Stimulated activated CD4-positive, alpha-beta T cell treated with anti-CD3 and anti-CD28 coated beads, Interleukin-4, amount 100 ng/mL, for 4 hours (primary cell): ENCODE measurements around the gene CDK14.
"Not testable (repeated sequence)": the region's sequence is repeated elsewhere in the genome, so short reads cannot be mapped to it uniquely, and the experiment has no call there.

ENCODE experiments used
- DNase-seq, 2 experiments: peaks; one replicate each; pipeline ENCODE4 v3.0.0-alpha.2; 2020

The CDK14 gene

DNA sequence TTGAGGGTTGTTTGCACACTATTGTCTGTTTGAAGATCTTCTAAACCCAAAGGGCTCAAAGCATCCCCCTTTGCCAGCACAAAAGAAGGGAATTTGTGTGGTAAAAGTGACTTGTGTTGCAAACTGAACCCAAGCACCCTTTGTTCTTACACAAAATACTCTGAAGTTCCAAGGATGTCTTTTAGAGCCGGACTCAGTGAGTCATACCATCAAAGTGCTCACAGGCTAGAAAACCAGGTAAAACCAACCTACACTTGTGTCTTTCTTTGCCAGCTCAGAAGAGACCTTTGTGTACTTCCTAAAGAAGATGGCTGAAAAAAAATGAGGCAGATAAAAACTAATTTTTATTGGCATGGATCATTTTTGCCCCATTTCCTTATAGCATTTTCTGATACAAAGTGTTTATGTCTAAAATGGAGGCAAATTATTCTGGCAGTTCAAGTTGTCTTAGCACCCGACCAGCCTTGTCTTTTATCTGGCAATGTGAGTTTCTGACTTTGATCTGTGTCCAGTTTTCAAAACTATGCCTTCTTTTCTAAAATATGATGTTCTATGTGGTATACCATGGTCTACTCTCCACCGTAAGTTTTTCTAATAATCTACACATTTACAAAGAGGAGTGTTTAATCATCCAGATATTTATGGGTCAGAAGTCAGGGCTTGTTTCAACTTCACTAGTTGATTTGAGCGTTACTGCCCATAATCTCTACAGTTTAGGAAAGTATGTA, 539.7 kb downstream of the CDK14 start:
- no peak for DNase-seq

DNA sequence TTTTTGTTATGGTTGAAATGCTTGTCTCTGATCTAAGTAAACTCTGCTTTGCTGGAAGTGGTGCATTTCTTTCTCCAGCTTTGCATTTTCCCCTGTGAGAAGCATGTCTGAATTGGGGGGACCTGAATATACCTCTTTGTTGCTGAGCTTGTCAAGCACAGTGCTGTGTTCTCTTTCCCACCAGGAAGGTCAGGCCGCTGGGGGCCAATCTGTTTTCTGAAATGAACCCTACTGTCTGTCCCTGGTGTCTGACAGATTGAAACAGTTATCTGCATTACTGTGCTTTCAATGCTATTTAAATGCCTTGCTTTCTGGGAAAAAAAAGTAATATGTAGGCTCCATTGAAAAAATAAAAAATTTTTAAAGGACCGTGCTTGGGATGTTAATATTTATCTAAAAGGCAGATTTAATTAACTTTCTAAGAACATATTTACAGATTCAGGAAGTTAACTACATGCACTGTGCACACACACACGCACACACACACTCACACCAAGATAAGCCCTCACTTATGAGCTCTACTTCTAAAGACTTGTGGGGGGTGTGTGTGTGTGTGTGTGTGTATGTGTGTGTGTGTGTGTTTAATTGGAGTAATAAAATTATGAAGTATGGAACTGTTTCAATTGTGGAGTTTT, 541.1 kb downstream of the CDK14 start:
- no peak for DNase-seq

DNA sequence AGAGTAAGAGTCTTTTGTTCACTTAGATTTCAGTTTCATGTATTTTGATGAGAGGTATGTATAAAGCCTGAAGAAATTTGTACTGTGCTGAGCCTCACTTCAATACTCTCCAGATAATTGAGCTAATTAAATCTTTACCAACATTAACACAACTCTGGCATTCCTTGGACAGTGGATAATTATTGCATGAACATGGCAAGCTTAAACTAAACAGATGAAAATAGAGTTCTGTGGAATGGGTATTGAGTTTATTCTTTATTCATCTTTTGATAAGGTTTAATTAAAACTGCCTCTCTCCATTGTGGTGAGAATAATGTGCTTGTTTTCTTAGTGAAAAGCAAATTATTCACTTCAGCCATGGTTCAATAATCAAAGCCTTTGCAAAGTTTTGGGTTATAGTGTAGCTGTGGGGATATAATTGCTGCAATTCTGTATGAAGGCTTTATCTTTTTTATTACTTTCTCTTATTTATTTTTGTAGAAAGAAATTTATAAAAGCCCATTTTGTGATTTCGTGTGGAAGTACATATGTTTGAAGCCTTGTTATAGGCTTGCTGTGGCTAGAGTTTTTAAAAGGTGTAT, 541.8 kb downstream of the CDK14 start:
- no peak for DNase-seq

DNA sequence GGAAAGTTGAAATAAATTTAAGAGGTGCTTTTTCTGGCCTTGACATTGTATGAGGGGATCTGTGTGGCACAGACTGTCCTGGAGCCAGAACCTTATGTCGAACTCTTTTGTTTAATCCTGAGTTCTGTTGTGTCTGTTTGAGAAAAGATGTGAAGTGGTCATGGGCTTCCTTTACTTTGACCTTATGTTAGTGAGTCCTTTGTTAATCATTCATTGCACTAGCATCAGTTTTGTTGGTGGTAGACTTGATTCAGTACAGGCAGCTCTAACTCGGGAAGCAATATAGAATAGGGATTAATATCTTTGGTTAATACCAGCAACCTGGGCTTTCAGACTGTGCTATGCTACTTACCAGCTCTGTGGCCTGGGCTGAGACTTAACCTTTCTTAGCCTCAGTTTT, 544.2 kb downstream of the CDK14 start:
- no peak for DNase-seq

DNA sequence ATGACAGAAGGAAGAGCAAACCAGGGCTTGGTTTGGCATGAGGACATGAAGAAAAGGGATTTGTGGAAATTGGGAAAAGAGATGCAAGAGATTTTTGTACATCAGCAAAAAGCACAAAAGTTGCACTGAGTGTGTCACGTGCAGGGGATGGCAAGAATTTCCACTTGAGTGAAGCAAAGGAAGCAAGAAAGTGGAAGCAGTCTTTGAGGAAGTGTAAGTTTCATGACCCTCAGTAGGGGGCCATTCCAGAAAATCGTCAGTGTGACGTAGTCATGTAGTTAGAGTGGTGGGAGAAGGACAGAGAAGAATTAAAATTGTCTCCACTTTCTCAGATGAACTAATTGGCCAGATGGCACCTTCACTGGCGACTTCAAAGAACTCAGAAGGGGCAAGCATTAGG, 544.9 kb downstream of the CDK14 start:
- no peak for DNase-seq

DNA sequence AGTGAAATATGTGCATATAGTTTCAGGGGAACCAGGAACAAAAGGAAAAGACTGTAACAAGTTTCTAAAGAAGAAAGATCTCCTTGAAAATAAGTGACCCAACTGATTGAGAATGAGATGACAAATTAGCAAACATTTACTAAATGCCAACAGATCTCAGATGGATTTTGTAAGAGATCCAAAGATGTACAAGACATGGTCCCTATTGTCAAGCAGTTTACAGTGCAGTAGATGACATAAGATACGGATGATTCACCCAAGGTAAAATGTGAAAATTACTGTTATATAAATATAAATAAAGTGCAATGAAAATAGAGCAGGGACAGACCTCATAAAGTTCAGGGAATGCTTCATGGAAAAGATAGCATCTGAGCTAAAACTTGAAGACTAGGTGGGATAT, 546.6 kb downstream of the CDK14 start:
- no peak for DNase-seq

DNA sequence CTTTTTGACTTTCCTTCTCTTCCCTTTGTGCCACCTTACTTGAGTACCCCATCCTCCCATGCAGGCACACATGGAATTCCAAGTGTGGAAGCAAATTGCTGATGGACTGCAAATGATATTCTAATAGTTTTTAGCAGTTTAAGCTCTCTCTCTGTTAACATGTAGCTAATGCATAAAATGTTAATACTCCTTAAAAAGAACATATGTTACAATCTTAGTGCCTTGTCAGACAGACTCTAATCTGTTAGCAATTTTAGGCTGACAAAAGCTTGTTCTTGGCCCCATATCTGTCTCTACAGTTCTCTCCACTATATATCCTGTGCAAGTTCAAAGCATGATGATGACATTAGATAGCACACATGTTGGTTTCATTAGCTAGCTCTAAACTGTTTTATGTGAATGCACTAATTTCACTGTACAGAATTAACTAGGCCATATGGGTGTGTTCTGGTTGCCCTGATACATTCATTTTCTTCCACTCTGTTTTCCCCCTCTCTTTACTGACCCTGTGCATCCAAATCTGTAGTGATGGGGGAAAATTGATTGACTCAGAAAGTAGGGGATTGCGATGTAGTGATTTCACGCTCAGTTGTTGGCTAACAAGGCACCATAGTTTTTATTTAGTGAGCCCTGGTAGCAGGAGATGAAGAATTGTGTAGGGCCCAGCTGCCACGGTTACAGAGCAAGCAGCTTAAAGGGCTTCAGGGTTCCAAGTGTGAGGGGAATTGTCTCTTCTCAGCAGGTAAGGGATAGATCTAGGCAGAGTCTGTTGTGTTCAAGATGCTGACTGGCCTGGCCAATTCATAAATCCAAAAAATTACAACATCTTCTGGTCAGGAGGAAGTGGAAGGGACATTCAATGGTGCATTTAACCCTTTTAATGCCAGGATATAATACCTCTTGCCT, 553.5 kb downstream of the CDK14 start:
- DNase-seq, result no peak

DNA sequence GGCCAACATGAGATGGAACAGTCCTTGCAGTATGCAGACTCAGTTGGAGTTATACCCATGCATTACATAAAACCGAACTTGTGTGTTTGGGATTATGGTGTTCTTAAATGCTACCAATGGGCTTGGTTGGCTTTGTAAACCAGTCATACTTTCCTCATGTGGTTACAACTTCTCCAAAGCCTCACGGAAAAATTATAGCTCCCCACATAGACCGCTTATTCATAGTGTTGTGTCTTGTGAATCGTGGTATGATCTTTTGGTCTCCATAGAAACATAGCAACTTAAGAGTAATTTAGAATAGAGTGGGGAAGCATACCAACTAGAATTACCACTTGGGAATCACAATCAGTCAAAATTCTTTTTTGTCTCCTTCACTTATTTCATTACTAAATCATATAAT, 555.8 kb downstream of the CDK14 start:
- no peak for DNase-seq

DNA sequence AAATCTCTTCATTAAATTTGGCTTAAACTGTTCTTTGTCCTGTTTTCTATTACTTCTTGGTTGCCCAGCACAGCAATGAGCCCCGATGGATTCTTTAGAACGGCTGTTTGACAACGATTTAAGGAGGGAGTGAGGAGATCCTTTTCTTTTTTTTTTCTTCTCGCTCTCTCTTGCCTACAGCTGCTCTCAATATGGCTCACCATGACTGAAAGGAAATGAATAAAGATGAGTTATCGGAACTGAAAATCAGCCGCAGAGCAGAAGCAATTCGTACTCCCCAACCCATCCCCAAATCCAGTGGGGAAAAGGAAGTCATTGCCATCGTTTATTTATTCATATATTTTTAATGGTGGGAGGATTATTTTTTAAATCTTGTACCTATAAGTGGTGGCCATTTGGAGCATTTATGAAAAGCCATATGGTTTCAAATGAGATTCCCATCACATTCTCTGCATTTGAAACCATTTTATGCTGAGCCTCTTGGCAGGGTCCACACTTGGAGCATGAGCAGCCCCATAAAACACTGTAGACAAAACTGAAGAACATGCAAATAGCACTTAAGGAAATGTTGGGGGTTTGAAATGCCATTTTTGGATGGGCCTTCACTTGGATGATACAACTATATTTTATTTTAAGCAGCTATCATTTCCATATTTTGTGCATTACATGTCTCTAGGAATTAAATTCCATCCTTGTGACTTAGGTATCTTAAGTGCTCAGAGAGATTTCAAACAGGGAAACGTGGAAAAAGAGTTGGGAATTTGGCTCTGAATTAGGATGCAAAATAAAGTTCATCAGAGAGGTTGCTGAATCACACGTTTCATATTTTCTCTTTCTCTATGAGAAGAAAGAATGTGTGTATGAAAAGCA, 560.4 kb downstream of the CDK14 start:
- no peak for DNase-seq

DNA sequence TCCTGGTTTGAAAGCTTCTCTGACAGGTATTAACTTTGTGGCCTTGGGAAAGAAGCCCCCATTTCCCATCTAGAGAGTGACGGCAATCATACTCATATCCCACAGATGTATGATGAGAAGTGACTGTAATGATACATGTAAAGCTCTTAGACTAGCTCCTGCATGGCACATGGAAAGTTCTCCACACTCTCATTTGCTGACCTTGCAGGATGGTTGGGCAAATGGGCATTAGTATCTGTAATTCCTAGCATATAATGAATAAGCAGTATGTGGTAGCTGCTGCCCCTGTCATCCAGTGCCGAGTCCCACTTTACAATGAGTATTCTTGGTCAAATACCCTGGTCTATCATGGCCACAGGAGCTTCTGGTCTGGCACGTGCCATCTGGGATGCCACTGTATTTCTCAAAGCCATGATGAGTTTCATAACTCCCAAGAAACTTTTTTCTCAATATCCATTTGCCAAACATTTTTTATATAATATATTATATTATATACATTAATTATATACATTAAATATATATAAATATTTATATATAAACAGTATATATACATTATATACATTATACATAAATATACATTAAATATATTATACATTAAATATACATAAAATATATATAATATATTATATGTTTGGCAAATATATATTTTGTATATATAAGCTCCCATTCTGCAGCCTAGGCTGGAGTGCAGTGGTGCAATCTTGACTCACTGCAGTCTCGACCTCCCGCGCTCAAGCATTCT, 561.6 kb downstream of the CDK14 start:
- DNase-seq, result no peak

DNA sequence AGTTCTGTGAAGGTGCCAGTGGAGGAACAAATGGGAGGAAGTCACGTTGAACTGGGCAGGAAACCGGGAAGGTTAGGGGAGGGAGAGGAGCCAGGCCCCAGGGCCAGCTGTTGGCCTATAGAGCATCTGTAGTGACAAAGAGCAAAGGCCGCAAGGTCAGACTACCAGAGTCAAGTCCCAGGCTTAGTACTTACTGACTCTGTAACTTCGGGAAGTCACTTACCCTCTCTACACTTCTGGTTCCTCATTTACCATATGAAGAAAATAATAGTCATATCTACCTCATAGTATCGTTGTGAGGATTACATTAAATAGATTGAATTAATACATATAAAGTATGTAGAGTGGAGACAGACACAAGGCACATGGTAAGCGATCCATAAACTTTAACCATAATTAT, 566.3 kb downstream of the CDK14 start:
- no peak for DNase-seq

DNA sequence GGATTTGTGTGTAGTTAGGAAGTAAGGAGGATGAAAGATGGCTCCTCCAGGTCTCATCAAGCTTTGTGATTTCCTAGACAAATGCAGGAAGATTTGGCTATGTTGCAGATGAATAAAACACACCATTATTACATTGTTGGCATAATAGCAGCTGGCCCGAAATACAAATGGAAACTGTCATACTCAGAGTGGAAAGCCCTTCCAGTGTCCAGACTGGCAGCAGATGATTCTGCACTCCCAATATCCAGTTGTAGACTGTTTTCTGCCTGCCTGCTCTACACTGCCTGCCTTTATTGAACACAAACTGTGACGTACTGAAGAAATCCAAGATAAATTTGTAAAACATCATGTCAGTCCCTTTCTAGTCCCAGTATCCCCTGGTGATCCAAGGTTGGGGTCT, 568.4 kb downstream of the CDK14 start:
- no peak for DNase-seq

DNA sequence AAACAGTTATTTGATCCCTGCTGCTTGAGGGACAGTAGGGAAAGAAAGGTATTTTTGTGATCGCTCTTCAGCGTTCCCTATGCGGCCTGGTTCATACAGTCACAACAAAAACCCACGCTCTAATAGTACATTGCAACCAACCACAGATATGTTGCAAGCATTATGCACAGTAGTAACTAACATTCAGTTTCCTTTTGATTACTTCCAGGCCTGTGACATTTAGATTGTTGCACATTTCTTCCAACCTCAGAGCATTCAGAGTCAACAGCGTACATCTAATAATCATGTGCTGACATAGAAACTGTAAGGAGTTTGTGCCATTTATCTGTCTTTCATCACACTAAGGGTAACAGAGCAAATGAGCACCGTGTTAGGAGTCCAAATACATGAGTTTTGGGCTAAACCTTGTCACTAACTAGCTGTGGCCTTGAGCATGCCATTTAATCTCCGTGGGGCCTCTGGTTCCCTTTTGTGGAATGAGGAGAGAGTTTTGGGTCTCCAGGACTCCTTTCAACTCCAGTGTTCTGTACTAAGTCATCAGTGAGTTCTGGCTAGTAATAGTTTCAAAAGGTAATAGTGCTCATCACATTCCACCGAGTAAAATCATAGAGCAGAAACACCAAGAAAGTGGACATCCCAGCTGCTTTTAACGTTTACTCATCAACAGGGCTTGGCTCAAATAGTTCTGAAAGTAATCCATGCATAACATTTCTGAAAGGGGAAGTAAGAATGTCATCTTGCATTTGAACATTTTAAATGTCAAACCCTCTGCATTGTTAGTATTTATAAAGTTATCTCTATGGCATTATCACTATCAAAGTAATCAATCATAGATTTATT, 569.1 kb downstream of the CDK14 start:
- no peak for DNase-seq

DNA sequence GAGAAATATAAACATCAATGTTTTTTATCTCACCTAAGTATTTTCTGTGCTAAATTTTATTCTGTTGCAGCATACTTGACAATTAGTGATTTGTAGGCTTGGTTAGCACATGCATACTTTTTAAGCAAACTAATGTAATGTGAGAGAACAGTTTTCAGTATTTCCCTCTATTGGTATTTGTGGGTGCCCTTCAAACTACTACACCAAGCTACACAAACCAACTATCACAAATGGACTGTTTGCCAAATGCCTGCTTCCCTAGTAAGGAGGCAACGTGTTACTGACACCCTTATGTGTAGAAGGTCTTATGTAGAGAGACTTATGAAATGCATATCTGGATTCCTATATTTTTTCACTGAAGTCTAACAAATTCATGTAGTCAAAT, 569.7 kb downstream of the CDK14 start:
- DNase-seq, result no peak

DNA sequence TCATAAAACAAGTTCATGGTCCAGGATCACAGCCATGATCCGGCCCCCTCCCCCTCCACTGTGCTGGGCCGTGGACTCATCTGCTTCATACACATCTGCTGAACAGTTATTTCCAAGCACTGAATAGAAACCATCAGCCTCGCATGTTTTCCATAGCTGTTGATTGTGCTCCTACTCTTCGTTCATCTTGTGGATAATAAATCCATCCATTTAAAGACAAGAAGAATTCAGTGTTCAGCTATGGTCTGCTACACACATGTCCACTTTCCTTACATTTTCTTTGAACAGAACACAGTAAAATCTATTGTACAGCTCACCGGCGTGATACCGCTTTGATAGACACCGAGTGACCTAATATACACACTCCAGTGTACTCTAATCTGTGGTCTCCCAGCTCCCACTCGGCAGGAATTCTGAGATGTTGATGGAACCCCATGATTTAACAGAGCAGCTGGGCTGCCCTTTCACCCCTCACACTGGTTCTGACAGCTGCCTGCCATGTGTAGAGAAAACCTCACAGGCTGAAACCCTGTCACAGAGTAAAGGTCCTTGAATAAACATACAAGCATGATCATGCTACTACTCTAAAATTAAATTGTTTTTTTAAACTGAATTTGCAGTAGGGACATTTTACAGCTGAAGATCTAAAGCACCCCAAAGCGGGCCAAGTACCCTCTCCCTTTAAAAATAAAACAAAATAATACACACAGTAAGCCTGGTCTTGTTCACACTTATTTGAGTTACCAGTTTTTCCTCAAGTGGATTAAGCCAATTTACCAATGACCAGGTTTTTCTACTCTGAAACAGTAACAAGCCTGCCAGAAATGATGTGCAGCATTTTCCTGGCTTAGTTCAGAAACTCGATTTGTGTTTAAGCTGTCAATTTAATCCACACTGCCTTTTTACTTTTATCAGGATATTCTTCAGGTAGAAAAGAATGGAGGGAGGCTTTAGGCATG, 573.0 kb downstream of the CDK14 start:
- no peak for DNase-seq

DNA sequence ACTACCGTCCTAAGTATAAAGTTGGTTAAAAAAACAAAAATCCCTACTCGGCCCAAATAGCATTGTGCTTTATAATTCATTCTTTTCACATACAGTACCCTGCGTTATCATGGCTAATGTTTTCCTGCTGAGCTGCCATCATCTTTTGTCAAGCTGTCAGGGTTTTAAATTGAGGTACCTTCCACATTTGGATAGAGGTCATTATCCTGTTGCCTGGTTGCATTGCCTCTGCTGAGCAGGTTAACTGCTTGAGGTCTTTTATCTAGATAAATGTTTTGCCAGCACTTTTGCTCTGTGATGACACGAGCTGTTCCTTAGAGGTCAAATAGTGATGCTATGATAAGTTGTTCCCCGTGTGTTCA, 573.7 kb downstream of the CDK14 start:
- DNase-seq, result no peak

DNA sequence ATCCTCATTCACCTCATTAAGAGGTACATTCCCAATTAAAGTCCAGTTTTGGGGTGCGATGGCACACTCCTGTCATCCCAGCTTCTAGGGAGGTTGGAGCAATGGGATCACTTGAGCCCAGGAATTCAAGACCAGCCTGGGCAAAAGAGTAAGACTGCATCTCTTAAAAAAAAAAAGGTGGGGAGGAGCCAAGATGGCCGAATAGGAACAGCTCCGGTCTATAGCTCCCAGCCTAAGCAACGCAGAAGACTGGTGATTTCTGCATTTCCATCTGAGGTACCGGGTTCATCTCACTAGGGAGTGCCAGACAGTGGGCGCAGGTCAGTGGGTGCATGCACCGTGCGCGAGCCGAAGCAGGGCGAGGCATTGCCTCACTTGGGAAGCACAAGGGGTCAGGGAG, 577.1 kb downstream of the CDK14 start:
- not testable (repeated sequence) for DNase-seq

DNA sequence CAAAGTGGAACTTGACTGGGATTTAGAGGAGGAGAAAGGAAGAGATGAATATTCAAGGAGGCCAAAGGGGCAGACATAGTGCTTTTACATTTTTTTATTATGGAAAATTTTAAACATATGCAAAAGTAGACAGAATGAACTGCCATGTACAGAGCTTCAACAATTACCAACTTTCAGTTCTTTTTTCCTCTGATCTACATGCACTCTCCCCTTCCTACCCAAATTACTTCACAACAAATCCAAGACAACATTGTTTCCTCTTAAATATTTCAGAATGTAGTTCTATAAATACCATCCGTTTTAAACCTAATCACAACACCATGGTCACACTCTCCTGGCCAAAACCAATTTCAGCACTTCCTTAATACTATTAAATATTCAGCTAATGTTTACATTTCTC, 584.6 kb downstream of the CDK14 start:
- DNase-seq, result no peak

DNA sequence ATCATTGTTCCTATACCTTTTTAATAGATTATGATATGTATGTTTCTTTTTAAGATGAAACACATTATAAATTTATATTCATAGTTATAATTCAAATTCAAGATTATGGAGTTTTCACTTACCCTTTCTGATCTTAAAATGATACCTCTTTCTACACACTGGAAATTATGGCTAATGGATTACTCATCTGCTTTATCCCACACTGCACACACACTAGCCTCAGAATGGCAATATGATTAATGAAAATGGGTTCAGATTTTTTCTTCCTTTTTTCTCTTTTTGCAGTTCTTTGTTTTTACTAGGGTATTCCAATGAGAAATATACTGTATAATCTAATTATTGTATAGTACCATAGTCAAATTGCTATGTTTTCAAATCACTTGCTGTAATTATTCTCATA, 585.8 kb downstream of the CDK14 start:
- DNase-seq, result no peak
